Mesothelial cell of epicardium (in vitro differentiated cells): ENCODE results near the gene SRSF4. TPM values are rescaled to one million over a fixed set of nuclear protein-coding genes. Genes with fewer than 3 reads are reported as not detected.

ENCODE experiments used
- DNase-seq, 2 experiments: peaks; one replicate each; pipeline ENCODE4 v3.0.0; 2021; ENCODE audit warnings: low spot score in 2 of 2; ENCODE audit not compliant: unreplicated experiment in 2 of 2
- H3K27ac Mint-ChIP-seq: 2 replicates; pipeline ENCODE4 v1.8.0; 2021; ENCODE audit warnings: mixed read lengths
- H3K27me3 Mint-ChIP-seq: 2 replicates; pipeline ENCODE4 v1.8.0; 2021; ENCODE audit warnings: low read depth, mixed read lengths
- H3K36me3 Mint-ChIP-seq: 2 replicates; pipeline ENCODE4 v1.8.0; 2021; ENCODE audit warnings: mixed read lengths
- H3K4me1 Mint-ChIP-seq: 2 replicates; pipeline ENCODE4 v1.8.0; 2021; ENCODE audit warnings: mixed read lengths
- H3K4me3 Mint-ChIP-seq: 2 replicates; pipeline ENCODE4 v1.8.0; 2021; ENCODE audit warnings: mild to moderate bottlenecking, moderate library complexity, mixed read lengths
- H3K9me3 Mint-ChIP-seq: 2 replicates; pipeline ENCODE4 v1.8.0; 2021; ENCODE audit warnings: mixed read lengths
- CTCF ChIP-seq: fragments of 200-600 bp; sonication (generic); IDR thresholded peaks from one replicate; pipeline ENCODE4 v1.5.0; 2021; ENCODE audit warnings: antibody characterized with exemption; ENCODE audit not compliant: unreplicated experiment
- total RNA-seq: library from RNA; stranded (reverse); gene quantifications from 3 replicates; pipeline ENCODE4 v1.2.1, GENCODE V29; 2021

SRSF4 gene
- total RNA-seq, 1 donor from 2014 or later: 105 TPM

- DNase-seq: no peak
- no peak for TF ChIP-seq CTCF
- Mint-ChIP-seq H3K27me3 (no peaks in the 10 kb centered on the region), H3K36me3 (peaks cover 16% of the 10 kb centered on the region), H3K4me1 (peaks cover 44% of the 10 kb centered on the region), H3K9me3 (peaks cover 4% of the 10 kb centered on the region), H3K27ac (peak overlapping the region; percentile 83), H3K4me3 (no peak overlapping the region)
These were observed 10.6 kb downstream of the SRSF4 start for GRCh38 chr1:29171089-29171488.

- TF ChIP-seq CTCF: no peak
- H3K9me3 Mint-ChIP-seq: peaks cover 4% of the 10 kb centered on the region
- H3K36me3 Mint-ChIP-seq: peaks cover 21% of the 10 kb centered on the region
- peak overlapping the region; percentile 47 for H3K27ac Mint-ChIP-seq
- H3K4me1 Mint-ChIP-seq: peaks cover 46% of the 10 kb centered on the region
- no peaks in the 10 kb centered on the region for H3K27me3 Mint-ChIP-seq
- no peak for DNase-seq
- H3K4me3 Mint-ChIP-seq: no peak overlapping the region
These were observed 11.7 kb downstream of the SRSF4 start for GRCh38 chr1:29169976-29170375.

- no peaks in the 10 kb centered on the region for H3K27me3 Mint-ChIP-seq
- H3K36me3 Mint-ChIP-seq: peaks cover 20% of the 10 kb centered on the region
- H3K4me3 Mint-ChIP-seq: no peak overlapping the region
- no peak overlapping the region for H3K27ac Mint-ChIP-seq
- TF ChIP-seq CTCF: no peak
- no peak for DNase-seq
- peaks cover 58% of the 10 kb centered on the region for H3K4me1 Mint-ChIP-seq
- no peaks in the 10 kb centered on the region for H3K9me3 Mint-ChIP-seq
These were observed 13.8 kb downstream of the SRSF4 start for GRCh38 chr1:29167904-29168303.

GRCh38 chr1:29166291-29166878 lies 15.3 kb downstream of the SRSF4 start:
- Mint-ChIP-seq H3K27ac (peak overlapping the region; percentile 80), H3K36me3 (peaks cover 16% of the 10 kb centered on the region), H3K4me1 (peaks cover 54% of the 10 kb centered on the region), H3K27me3 (no peaks in the 10 kb centered on the region), H3K9me3 (no peaks in the 10 kb centered on the region), H3K4me3 (no peak overlapping the region)
- no peak for DNase-seq
- TF ChIP-seq CTCF: no peak

GRCh38 chr1:29164588-29164987 lies 17.1 kb downstream of the SRSF4 start:
- H3K36me3 Mint-ChIP-seq: peaks cover 21% of the 10 kb centered on the region
- H3K27ac Mint-ChIP-seq: peak overlapping the region; percentile 82
- H3K9me3 Mint-ChIP-seq: no peaks in the 10 kb centered on the region
- TF ChIP-seq CTCF: no peak
- H3K4me1 Mint-ChIP-seq: peaks cover 43% of the 10 kb centered on the region
- H3K27me3 Mint-ChIP-seq: no peaks in the 10 kb centered on the region
- H3K4me3 Mint-ChIP-seq: no peak overlapping the region
- DNase-seq: no peak
